GM18499 (cell line): Measurements from ENCODE around the gene EIF4G3.
"Not testable (repeated sequence)": the region's sequence is repeated elsewhere in the genome, so short reads cannot be mapped to it uniquely, and the experiment has no call there.

Source experiments
- ATAC-seq: cut with Tn5 transposase; IDR thresholded peaks from one replicate; pipeline ENCODE4 v1.9.1; 2021; ENCODE audit warnings: moderate number of reproducible peaks; ENCODE audit not compliant: insufficient read depth, unreplicated experiment

Gene EIF4G3

DNA sequence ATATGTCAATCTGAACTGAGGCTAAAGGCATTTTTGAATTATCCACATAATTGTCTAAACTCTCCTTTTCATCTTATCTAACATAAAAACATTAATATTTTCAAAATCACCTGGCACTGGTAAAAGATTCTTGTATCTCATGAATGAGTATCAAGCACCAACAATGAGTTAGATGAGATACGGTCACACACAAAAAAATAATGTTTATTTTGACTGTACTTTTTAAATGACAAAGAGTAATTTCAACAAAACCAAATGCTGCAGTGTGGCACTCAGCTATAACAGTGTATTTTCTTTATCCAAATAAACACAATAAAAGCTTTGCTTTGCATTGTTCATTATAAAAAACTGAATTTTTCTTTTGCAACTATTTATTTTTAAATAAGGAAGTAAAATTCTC, 59.5 kb downstream of the EIF4G3 start:
- no peak for ATAC-seq

DNA sequence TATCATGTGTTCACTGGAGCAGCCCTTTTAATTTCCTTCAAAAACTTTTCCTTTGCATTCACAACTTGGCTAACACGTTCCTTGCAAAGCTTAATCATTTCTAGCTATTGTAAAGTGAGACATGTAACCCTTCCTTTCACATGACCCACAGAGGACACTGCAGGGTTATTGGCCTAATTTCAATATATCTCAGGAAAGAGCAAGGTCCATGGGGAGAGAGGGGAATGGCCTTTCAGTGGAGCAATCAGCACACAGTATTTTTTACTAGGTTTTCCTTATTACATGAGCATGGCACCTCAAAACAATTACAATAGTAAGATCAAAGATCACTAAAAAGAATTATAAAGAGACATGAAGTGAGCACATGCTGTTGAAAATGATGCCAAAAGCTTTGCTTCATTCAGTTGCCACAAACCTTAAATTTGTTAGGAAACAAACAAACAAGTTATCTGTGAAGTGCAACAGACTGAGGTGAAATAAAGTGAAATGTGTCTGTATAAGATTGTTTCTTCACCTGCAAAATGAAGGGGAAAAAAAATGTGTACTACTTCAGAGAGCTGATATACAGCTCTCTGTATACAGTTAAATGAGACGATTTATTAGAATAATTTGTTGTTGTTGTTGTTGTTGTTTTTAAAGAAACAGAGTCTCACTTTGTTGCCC, 61.5 kb downstream of the EIF4G3 start:
- no peak for ATAC-seq

DNA sequence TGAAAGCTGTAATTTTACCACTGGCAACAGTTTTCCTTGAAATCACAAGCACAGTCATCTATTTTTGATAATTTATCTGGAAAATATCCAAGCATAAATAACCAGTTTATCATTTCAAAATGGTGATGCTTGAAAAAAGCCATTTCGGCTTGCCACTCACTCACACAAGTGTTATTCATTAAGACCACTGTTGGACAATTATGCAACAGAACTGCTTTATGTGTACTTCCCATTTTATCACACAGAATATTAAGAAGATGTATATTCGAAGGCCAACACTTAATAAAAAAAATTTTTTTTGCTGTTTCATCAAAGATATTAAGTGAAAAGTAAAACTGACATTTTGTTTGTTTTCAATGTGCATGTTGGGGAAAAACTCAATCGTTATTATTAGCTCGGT, 62.3 kb downstream of the EIF4G3 start:
- no peak for ATAC-seq

DNA sequence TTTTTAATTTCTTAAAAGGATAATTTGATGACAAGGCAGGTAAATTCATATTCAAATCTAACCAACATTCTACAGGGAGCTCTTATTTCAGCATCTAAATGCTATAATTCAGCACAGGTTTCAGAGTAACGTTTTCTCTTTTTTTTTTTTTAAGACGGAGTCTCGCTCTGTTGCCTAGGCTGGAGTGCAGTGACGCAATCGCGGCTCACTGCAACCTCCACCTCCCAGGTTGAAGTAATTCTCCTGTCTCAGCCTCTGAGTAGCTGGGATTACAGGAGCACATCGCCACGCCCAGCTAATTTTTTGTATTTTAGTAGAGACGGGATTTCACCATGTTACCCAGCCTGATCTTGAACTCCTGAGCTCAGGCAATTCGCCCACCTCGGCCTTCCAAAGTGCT, 66.5 kb downstream of the EIF4G3 start:
- no peak for ATAC-seq

DNA sequence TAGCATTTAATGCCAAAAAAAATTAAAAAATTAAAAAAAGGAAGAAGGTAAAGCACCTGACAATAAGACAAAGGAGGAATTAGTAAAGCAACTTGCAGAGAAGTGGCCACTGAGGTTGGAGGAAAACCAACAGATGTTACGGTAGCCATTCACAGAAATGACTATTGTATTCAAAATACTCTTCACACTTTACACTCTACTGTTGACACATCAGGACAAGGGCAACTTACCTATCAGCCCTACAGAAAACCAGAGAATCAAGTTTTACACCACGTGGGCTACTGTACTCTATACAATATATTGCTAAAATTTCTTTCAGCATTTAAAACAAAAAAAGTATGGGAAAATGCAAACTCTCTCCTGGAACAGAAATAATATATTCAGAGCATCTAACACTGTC, 70.0 kb downstream of the EIF4G3 start:
- ATAC-seq, result no peak

DNA sequence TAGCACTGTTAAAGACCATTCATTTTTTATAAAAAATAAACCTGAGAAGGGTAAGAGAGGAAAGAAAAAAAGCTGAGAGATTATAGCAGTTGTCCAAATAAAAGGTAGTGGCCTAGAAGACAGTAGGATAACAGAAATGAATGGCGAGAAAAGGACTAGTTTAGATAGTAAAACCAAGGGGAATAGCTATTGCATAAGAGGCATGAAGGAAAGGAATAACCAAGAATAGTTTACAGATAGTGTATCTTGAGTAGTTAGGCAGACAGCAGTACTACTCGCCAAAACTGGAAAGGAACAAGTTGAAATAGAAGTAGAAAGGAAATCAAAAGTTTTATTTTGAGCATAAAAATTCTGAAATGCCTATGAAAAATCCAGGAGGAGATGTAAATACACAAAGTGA, 70.5 kb downstream of the EIF4G3 start:
- ATAC-seq, result no peak

DNA sequence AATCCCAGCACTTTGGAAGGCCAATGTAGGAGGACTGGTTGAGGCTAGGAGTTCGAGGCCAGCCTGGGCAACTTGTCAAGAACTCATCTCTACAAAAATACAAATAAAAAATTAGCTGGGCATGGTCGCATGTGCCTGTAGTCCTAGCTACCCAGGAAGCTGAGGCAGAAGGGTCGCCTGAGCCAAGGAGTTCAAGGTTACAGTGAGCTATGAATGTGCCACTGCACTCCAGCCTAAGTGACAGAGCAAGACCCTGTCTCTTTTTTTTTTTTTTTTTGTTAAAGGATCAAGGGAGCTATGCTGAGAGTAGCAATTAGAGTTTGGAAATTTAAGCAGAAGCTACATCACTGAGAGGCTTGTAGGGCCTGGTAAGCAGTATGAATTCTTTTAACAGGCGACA, 70.9 kb downstream of the EIF4G3 start:
- ATAC-seq, result no peak

DNA sequence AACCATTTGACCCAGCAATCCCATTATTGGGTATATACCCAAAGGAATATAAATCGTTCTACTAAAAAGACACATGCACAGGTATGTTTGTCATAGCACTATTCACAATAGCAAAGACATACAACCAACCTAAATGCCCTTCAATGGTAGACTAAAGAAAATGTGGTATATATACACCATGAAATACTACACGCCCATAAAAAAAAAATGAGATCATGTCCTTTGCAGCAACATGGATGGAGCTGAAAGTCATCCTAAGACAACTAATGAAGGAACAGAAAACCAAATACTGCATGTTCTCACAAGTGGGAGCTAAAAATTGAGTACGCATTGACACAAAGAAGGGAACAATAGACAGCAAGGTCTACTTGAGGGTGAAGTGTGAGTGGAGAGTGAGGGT, 72.0 kb downstream of the EIF4G3 start:
- no peak for ATAC-seq

DNA sequence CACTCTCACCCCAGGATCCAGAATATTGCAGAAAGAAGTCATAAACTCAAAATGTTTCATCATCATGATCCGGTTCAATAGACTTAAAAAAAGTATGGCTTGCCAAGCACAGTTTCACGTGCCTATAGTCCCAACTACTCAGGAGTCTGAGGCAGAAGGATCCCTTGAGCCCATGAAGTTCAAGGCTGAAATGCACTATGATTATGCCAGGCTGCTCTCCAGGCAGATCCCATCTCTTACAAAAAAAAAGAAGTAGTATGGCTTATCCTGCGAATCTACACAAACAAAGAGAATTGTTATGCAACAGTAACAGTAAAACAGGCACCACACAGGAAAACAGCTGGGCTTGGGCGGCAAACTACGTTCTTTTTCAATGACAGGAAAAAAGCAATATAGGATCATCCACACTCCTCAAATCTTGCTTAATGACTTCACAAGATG, 76.2 kb downstream of the EIF4G3 start:
- no peak for ATAC-seq

DNA sequence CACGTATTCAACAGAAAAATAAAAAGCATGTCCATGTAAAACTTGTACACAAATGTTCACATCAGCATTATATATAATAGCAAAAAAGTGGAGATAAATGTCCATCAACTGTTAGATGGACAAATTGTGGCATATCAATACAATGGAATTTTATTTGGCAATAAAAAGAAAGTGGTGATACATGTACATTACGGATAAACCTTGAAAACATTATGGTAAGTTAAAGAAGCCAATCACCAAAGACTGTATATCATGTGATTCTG, 76.9 kb downstream of the EIF4G3 start:
- ATAC-seq, result no peak

DNA sequence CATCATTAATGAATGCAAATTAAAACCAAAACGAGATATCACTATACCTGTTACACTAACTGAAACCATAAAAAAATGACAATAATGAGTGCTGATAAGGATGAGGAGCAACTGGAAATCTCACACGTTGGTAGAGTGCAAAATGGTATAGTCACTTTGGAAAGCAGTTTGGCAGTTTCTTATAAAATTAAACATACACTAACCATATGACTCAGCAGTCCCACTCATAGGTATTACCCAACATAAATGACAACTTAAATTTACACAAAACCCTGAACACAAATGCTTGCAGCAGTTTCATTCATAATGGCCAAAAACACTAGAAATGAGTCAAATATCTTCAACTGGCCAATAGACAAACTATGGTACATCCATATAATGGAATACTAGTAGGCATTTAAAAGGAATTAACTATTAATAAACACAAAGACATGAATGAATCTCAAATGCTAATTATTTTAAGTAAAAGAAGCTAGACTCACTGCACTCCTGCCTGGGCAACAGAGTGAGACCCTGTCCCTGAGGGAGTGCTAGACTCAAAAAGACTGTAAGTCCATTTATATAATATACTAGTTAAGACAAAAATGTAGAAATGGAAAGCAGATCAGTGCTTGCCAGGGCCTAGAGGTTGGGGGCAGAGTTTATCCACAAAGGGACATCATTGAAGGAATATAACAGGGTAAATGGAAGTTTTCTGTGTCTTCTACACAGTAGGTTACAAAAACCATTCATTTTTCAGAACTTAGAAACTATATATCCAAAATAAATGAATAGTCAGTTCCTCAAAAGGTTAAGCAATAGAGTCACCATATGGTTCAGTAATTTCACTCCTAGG, 77.4 kb downstream of the EIF4G3 start:
- ATAC-seq, result no peak

DNA sequence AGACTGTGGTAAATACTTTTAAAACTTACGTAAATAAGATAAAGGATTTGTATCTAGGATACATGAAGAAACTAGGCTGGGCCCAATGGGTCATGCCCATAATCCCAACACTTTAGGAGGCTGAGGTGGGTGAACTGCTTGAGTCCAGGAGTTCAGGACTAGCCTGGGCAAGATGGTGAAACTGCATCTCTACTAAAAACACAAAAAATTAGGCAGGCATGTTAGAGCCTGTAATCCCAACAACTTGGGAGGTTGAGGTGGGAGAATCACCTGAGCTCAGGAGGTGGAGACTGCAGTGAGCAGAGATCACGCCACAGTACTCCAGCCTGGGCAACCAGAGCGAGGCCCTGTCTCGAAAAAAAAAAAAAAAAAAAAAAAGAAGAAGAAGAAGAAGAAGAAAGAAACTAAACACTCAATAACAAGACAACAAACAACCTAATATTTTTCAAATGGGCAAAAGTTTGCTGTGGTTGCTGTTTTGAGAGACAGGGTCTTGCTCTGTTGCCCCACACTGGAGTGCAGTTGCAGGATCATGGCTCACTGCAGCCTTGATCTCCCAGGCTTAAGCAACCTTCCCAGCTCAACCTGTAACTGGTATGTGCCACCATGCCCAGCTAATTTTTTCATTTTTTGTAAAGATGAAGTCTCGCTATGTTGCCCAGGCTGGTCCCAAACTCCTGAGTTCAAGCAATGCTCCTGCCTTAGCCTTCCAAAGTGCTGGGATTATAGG, 78.3 kb downstream of the EIF4G3 start:
- no peak for ATAC-seq

DNA sequence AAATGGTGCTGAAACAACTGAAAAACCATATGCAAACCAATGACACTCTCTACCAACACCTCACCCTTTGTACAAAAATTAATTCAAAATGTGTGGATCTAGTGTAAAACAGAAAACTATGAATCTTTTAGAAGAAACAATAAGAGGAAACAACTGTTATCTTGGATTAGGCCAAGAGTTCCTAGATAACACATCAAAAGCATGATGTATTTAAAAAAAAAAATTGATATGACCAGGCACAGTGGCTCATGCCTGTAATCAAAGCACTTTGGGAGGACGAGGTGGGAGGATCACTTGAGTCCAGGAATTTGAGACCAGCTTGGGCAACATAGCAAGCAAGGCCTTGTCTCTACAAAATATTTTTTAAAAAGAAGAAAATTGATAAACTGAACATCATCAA, 79.0 kb downstream of the EIF4G3 start:
- ATAC-seq, result no peak

DNA sequence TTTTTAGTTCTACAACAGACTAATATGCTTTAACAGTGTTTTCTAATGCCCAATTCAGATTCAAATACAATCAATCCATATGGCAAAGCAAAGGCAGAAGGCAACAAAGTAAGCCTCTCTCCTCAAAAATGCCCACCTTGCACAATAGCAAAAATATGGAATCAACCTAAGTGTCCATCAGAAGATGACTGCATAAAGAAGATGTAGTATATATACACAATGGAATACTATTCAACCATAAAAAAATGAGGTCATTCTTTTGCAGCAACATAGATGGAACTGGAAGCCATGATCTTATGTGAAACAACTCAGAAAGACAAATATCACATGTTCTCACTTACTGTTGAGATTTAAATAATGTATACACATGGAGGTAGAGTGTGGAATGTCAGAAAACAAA, 80.7 kb downstream of the EIF4G3 start:
- no peak for ATAC-seq

DNA sequence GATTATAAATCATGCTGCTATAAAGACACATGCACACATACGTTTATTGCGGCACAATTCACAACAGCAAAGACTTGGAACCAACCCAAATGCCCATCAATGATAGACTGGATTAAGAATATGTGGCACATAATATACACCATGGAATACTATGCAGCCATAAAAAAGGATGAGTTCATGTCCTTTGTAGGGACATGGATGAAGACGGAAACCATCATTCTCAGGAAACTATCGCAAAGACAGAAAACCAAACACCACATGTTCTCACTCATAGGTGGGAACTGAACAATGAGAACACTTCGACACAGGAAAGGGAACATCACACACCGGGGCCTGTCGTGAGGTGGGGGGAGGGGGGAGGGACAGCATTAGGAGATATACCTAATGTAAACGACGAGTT, 82.4 kb downstream of the EIF4G3 start:
- ATAC-seq, result not testable (repeated sequence)

DNA sequence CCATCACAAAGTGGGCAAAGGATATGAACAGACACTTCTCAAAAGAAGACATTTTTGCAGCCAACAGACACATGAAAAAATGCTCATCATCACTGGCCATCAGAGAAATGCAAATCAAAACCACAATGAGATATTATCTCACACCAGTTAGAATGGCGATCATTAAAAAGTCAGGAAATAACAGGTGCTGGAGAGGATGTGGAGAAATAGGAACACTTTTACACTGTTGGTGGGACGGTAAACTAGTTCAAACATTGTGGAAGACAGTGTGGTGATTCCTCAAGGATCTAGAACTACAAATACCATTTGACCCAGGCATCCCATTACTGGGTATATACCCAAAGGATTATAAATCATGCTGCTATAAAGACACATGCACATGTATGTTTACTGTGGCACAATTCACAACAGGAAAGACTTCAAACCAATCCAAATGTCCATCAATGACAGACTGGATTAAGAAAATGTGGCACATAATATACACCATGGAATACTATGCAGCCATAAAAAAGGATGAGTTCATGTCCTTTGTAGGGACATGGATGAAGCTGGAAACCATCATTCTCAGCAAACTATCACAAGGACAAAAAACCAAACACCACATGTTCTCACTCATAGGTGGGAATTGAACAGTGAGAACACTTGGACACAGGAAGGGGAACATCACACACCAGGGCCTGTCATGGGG, 83.3 kb downstream of the EIF4G3 start:
- not testable (repeated sequence) for ATAC-seq

DNA sequence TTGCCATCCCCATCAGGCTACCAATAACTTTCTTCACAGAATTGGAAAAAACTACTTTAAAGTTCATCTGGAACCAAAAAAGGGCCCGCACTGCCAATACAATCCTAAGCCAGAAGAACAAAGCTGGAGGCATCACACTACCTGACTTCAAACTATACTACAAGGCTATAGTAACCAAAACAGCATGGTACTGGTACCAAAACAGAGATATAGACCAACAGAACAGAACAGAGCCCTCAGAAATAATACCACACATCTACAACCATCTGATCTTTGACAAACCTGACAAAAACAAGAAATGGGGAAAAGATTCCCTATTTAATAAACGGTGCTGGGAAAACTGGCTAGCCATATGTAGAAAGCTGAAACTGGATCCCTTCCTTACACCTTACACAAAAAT, 84.2 kb downstream of the EIF4G3 start:
- not testable (repeated sequence) for ATAC-seq

DNA sequence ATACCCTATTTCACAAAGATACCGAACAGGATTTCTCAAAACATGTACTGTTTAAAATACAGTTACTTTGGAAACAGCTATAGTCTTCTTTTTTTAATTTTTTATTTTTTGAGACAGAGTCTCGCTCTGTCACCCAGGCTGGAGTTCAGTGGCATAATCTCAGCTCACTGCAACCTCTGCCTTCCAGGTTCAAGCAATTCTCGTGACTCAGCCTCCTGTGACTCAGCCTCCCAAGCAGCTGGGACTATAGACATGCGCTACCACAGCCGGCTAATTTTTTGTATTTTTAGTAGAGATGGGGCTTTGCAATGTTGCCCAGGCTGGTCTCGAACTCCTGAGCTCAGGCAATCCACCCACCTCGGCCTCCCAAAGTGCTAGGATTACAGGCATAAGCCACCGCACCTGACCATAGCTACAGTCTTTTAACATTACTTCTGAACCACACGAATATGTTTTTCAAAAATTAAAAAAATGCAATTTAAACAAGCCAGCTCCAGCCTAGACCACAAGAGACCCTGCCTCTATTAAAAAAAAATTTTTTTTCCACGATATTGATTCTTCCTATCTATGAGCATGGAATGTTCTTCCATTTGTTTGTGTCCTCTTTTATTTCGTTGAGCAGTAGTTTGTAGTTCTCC, 85.5 kb downstream of the EIF4G3 start:
- not testable (repeated sequence) for ATAC-seq

DNA sequence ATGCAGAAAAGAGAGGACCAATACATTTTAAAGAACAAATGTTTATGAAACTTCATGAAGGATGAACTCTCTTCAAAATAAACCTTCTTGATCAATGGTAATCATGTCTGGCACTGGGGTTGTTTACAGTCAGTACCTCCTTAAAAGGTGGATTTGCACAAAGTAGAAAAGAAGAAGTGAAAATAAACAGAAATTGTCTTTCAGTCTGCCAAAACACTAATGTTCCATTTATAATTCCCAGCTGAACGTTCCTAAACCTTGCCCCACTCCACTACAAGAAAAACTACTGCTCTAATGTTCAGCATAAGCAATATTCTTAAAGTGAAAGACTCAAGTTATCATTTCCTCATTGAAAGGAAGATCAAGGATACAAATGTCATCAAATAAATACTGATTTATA, 86.2 kb downstream of the EIF4G3 start:
- no peak for ATAC-seq

DNA sequence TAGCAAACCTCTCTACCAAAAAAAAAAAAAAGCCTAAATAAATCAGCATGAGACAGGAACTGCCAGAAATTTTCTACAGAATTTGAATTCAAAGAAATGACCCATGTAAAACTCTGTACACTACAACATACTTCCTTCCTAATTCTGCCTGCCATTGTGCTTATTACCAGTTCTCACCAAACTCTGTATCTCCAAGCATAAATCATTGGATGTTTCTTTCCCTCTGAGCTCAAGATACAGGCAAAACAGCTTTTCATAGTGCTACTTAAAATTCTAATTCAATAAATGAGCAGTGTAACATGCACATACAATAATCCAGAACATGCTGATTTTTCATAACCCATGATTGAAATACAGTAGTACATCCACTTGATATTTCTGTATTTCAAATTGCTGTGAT, 87.0 kb downstream of the EIF4G3 start:
- no peak for ATAC-seq
